GM15510 (cell line): ENCODE data around the gene EXOC5.

Experiments used
- POLR2A ChIP-seq: IDR thresholded peaks from 3 replicates; pipeline ENCODE4 v1.6.1; 2011; ENCODE audit warnings: borderline replicate concordance; ENCODE audit not compliant: insufficient read length; ENCODE audit errors: extremely low read depth

Gene EXOC5

GRCh38 chr14:57275023-57275664 lies 6.4 kb upstream of the EXOC5 start:
- TF ChIP-seq POLR2A: no peak

DNA sequence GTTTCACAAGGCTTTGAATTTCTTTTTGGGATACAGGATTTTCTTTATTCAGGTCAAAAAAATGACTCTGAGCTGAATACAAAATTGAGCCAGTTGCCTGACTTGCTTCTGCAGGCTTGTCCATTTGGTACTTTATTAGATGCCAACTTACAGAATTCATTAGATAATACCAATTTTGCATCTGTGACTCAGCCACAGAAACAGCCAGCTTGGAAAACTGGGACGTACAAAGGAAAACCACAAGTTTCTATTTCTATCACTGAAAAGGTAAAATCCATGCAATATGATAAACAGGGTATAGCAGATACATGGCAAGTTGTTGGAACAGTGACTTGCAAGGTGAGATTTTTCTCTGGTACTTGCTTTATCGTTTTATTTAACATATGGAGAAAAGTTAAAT lies 5.8 kb upstream of the EXOC5 start:
- no peak for TF ChIP-seq POLR2A

DNA sequence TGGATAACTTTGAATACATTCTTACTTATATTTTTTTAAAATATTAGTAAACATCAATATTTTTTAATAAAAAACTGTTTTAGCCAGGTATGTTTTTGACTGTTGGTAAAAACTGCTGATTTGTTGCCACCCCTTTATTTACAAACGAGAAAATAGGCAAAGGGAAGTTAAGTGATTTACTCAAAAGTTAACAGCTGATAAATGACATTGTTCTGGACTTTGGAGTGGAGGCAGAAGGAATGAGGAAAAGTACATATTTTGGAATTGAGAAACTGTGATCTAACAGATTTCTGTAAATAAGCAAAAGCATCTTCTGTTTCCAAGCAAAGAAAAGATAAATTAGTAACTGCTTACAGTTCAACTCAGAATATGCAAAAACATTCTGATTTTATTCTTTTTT lies 4.5 kb upstream of the EXOC5 start:
- TF ChIP-seq POLR2A: no peak

DNA sequence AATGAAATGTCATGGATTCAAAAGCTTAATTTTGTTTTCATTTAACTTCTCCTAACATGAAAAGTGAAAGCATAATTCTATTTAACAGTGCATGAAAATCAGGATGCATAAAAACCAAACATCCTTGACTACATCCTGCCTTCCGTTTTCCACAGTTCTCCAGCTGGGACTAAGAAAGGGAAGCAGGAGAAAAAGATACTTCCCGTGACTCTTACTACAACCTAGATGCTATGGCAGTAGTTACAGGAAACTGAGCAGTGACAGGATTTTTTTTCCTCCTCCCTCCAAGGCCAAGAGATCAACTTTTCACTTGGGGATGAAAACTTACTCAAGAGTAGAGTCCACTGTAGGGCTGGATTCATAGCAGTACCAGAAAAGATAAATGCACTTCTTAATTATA lies 2.6 kb downstream of the EXOC5 start:
- TF ChIP-seq POLR2A: no peak

- no peak for TF ChIP-seq POLR2A
These were observed 6.6 kb downstream of the EXOC5 start for GRCh38 chr14:57262117-57262516.

- no peak for TF ChIP-seq POLR2A
These were observed 7.1 kb downstream of the EXOC5 start for GRCh38 chr14:57261604-57262003.

- no peak for TF ChIP-seq POLR2A
These were observed 9.0 kb downstream of the EXOC5 start for GRCh38 chr14:57259672-57260071.

DNA sequence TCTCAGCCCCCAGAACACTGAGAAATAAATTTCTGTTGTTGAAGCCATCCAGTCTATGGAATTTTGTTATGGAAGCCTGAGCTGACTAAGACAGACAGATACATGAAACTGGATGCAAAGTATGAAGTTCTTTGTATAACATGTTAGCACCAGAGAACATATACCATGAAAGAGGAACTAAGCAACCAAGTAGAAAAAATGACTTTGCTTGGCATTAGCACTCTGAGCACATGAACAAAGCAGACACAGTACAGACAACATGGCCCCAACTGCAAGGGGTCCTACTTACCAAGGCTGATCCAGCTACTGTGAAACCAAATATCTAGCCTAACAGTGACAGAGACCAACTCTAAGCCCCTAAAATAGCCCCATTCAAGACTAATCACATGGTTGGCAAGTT lies 13.8 kb downstream of the EXOC5 start:
- TF ChIP-seq POLR2A: no peak

DNA sequence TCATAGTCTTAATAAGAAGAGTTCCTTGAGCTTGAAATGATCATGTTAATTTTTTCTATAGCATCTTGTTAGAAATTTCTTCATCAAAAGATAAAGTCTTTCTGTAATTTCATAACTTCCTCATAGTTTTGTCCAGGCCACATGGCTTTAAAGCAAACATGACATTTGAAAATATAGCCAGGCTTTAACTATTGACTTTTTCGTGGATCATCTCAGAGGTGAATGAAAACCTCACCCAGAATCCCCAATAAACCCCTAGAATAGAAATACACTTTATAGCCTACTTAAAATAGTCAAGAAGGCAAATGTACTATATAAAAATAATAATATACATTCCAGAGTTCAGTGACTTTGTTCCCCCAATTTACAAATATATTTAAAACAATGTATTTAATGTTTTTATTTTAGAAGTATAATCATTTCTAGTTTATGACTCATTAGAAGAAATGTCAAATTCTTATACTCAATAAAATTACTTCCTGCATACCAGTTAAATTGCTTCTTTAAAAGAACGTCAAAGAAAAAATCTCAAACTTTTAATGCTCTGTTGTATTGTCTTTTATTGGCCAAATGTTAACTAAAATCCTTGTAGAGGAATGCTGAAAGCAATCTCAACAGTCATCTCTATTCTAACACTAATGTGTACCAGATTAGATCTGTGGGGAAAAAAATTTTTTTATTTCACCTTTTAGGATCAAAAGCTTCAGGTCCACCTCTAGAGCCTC lies 21.6 kb downstream of the EXOC5 start:
- TF ChIP-seq POLR2A: no peak

DNA sequence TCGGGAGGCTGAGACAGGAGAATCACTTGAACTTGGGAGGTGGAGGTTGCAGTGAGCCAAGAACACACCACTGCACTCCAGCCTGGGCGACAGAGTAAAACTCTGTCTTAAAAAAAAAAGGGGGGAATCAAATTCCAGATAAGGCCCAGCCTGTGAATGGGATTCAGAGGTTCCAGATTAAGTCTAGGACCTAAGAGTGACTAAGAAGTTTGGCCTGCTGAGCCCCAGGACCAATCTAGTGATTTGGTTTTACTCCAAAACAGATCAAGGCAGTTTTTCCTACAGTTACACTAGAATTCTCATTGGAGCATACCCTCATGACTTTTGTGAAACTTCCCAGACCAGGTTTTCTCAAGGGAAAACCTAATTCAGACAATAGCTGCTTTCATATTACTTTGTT lies 22.8 kb downstream of the EXOC5 start:
- no peak for TF ChIP-seq POLR2A

- no peak for TF ChIP-seq POLR2A
These were observed 24.6 kb downstream of the EXOC5 start for GRCh38 chr14:57244106-57244505.

GRCh38 chr14:57243320-57243719 lies 25.4 kb downstream of the EXOC5 start:
- no peak for TF ChIP-seq POLR2A

DNA sequence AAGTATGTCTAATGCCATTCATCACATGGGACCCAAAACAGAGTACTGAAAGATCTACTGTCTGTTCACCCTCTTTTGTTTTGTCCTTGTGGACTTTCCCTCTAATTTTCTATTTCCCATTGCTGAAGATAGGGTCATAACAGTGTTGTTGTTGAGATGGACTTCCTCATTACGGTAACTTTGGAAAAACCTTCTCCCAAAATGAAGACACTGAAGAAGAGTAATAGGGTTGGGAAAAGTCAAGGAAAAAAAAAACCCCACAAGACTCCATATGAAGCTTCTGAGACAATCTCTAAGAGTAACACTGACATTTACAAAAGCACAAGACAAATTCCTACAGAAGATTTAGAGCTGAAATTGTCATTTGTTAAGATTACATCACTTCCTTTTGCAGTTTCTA lies 36.7 kb downstream of the EXOC5 start:
- no peak for TF ChIP-seq POLR2A

DNA sequence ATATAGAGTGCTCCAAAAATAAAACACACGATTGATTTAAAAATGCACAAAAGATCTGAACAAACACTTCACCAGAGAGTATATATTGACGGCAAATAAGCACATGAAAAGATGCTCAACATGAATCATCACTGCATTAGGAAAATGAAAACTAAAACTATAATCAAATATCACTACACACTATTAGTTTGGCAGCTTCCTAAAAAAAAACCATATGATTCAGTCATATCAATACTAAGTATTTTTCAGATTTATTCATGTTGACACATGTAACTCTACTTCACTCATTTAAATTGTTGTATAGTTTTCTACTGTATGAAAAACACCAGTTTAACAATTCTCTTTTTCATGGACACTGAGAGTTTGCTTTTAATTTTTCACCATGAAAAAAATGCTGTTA lies 41.6 kb downstream of the EXOC5 start:
- no peak for TF ChIP-seq POLR2A

- no peak for TF ChIP-seq POLR2A
These were observed 46.8 kb downstream of the EXOC5 start for GRCh38 chr14:57221931-57222330.

GRCh38 chr14:57212919-57213318 lies 55.8 kb downstream of the EXOC5 start:
- TF ChIP-seq POLR2A: no peak
